Breast epithelium (tissue), 4 donors: Measurements from ENCODE around the gene SCAP. TPM values are rescaled to one million over a fixed set of nuclear protein-coding genes. Genes with fewer than 3 reads are reported as not detected.
"Not testable (repeated sequence)": the region's sequence is repeated elsewhere in the genome, so short reads cannot be mapped to it uniquely, and the experiment has no call there.

Experiments used
- DNase-seq, 2 donors: peaks; one replicate each; pipeline ENCODE4 v3.0.0-alpha.2; 2019; ENCODE audit warnings: low spot score in 2 of 2
- H3K27ac ChIP-seq, 2 donors: fragments of 200-600 bp; sonication (generic) in 1 of 2; one replicate each; pipeline ENCODE4 v1.5.1; 2016 to 2019; ENCODE audit warnings: mild to moderate bottlenecking in 1 of 2
- H3K27me3 ChIP-seq, 2 donors: fragments of 200-600 bp; sonication (generic) in 1 of 2; one replicate each; pipeline versions ENCODE4 v1.5.1 to v1.6.0; 2017 to 2019; ENCODE audit warnings: control low read depth in 1 of 2, mild to moderate bottlenecking in 1 of 2
- H3K36me3 ChIP-seq: fragments of 200-600 bp; one replicate; pipeline ENCODE4 v1.5.1; 2019
- H3K4me1 ChIP-seq, 2 donors: fragments of 200-600 bp; sonication (generic); one replicate each; pipeline ENCODE4 v1.5.1; 2016 to 2019; ENCODE audit warnings: control low read depth in 1 of 2
- H3K4me3 ChIP-seq, 3 donors: fragments of 200-600 bp; sonication (generic); 1 replicate in 2 of 3; 2 replicates in 1 of 3; pipeline ENCODE4 v1.5.1; 2016 to 2019; ENCODE audit warnings: mild to moderate bottlenecking in 3 of 3, moderate library complexity in 2 of 3
- H3K9me3 ChIP-seq, 2 donors: fragments of 200-600 bp; sonication (generic) in 1 of 2; one replicate each; pipeline ENCODE4 v1.5.1; 2016 to 2019; ENCODE audit warnings: control low read depth in 1 of 2
- POLR2A ChIP-seq: fragments of 450-650 bp; IDR thresholded peaks from one replicate; pipeline ENCODE4 v1.6.1; 2016; ENCODE audit warnings: antibody characterized with exemption, mild to moderate bottlenecking, moderate library complexity
- POLR2AphosphoS5 ChIP-seq, 3 donors: sonication (generic); formaldehyde crosslinking; IDR thresholded peaks; one replicate each; pipeline ENCODE4 v1.6.1; 2017; ENCODE audit warnings: antibody characterized with exemption in 3 of 3
- intact Hi-C: fragments of 100-400 bp; cut with DNase I; formaldehyde crosslinking; loops from one replicate; pipeline ENCODE4 v1.15.1; 2023; ENCODE audit warnings: low total_unique reads
- total RNA-seq, 3 donors: library from RNA; depleted of rRNA; stranded (reverse); fragments of >200 nt; gene quantifications; one replicate each; pipeline ENCODE4 v1.1.0, GENCODE V29; 2016
- TF ChIP-seq, protein P1 (sequence below), 3 donors: fragments of 450-650 bp; IDR thresholded peaks; one replicate each; pipeline ENCODE4 v1.5.1; 2016 to 2017; ENCODE audit warnings: antibody characterized with exemption in 3 of 3, mild to moderate bottlenecking in 3 of 3, moderate library complexity in 3 of 3

SCAP gene
- total RNA-seq, 3 donors from 2014 or later = 54.7 to 78.0 (median 72.7) TPM

DNA sequence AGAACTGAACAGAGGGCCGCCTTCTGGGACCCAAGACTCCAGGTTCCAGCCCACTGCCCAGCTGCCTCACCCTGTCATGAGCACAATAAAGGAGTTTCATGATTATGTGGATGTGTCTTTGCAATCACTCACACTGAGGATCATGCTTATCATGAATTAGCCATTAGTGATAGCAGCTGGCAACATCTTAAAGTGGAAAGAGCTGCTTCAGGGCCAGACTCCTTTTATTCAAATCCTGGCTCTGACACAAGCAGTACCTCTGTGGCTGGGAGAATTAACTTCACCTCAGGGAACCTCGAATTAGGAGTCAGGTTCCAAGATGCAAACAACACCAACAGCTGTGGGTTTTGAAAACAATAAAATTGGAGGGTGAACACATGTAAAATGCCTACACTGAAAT is 6.6 kb upstream of the SCAP start:
- Histone ChIP-seq H3K9me3 (no peaks in the 10 kb centered on the region), H3K4me3 (no peak overlapping the region), H3K36me3 (no peaks in the 10 kb centered on the region), H3K27ac (no peak overlapping the region), H3K4me1 (no peaks in the 10 kb centered on the region), H3K27me3 (no peaks in the 10 kb centered on the region)
- TF ChIP-seq, protein P1, sequence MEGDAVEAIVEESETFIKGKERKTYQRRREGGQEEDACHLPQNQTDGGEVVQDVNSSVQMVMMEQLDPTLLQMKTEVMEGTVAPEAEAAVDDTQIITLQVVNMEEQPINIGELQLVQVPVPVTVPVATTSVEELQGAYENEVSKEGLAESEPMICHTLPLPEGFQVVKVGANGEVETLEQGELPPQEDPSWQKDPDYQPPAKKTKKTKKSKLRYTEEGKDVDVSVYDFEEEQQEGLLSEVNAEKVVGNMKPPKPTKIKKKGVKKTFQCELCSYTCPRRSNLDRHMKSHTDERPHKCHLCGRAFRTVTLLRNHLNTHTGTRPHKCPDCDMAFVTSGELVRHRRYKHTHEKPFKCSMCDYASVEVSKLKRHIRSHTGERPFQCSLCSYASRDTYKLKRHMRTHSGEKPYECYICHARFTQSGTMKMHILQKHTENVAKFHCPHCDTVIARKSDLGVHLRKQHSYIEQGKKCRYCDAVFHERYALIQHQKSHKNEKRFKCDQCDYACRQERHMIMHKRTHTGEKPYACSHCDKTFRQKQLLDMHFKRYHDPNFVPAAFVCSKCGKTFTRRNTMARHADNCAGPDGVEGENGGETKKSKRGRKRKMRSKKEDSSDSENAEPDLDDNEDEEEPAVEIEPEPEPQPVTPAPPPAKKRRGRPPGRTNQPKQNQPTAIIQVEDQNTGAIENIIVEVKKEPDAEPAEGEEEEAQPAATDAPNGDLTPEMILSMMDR (IDR thresholded peaks at IDR 0.05) = no peak
- TF ChIP-seq POLR2AphosphoS5 (IDR thresholded peaks at IDR 0.05) = no peak
- TF ChIP-seq POLR2A = no peak
- intact Hi-C loops = no loop called here
- no peak for DNase-seq

DNA sequence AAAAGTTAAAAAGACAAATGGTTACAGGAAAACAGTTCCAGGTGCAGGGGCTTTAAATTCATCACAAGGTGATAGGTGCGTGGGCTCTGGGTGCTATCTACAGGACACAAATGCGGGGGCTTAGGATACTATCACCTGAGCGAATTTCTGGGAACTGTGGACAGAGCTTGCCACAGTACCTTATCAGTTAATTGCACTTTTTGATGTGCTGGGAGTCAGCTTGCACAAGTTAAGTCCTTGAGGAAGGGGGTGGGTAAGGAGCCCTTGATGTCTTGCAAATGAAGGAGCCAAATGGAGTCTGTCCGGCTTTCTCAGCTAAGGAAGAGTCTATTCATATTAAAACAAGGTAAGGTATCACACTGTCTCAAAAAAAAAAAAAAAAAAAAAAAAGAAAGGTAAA is 6.0 kb upstream of the SCAP start:
- H3K36me3 ChIP-seq, H3K27me3 ChIP-seq, H3K4me1 ChIP-seq, H3K4me3 ChIP-seq, intact Hi-C loops, H3K9me3 ChIP-seq, H3K27ac ChIP-seq, DNase-seq: not testable (repeated sequence)

- intact Hi-C loops, H3K27me3 ChIP-seq, H3K9me3 ChIP-seq, DNase-seq, H3K4me1 ChIP-seq, H3K36me3 ChIP-seq, H3K27ac ChIP-seq, H3K4me3 ChIP-seq: not testable (repeated sequence)
Measured at GRCh38 chr3:47480267-47480666, 4.5 kb upstream of the SCAP start.

- DNase-seq = no peak
- H3K36me3 ChIP-seq = no peaks in the 10 kb centered on the region
- H3K4me3 ChIP-seq = no peak overlapping the region
- intact Hi-C loops = no loop called here
- H3K27ac ChIP-seq = no peak overlapping the region
- no peaks in the 10 kb centered on the region for H3K27me3 ChIP-seq
- TF ChIP-seq POLR2AphosphoS5 (IDR thresholded peaks at IDR 0.05) (no peak), POLR2A (no peak)
- TF ChIP-seq, protein P1 (IDR thresholded peaks at IDR 0.05) = no peak
- H3K9me3 ChIP-seq = no peaks in the 10 kb centered on the region
- H3K4me1 ChIP-seq = peaks cover 0 to 6% of the 10 kb centered on the region in 2 donors
Measured at GRCh38 chr3:47479826-47480160, 4.1 kb upstream of the SCAP start.

DNA sequence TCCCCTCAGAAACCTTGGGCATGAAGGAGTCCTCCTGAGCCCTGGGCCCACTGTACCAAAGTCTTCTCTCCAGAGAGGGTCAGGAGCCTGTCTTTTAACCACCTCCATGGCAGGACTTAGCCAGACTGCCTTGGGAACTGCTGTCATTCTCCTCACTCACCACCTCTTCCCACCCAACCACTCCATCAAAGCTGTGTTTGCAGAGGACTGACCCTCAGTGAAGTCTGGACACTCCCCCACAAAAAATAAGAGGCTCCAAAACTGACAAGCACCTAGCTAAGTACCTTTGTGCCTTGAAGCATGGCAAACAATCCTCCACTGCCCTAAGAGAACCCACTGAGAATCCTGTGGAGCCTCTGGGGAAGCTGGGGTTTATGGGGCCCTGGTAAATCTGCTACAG is 2.3 kb upstream of the SCAP start:
- intact Hi-C loops = no loop called here
- TF ChIP-seq POLR2A (no peak), POLR2AphosphoS5 (IDR thresholded peaks at IDR 0.05) (no peak)
- TF ChIP-seq, protein P1 (IDR thresholded peaks at IDR 0.05) = no peak
- Histone ChIP-seq H3K27ac (no peak overlapping the region), H3K36me3 (no peaks in the 10 kb centered on the region), H3K4me1 (peaks cover 0 to 13% of the 10 kb centered on the region in 2 donors), H3K9me3 (no peaks in the 10 kb centered on the region), H3K27me3 (no peaks in the 10 kb centered on the region), H3K4me3 (no peak overlapping the region)
- DNase-seq = no peak

DNA sequence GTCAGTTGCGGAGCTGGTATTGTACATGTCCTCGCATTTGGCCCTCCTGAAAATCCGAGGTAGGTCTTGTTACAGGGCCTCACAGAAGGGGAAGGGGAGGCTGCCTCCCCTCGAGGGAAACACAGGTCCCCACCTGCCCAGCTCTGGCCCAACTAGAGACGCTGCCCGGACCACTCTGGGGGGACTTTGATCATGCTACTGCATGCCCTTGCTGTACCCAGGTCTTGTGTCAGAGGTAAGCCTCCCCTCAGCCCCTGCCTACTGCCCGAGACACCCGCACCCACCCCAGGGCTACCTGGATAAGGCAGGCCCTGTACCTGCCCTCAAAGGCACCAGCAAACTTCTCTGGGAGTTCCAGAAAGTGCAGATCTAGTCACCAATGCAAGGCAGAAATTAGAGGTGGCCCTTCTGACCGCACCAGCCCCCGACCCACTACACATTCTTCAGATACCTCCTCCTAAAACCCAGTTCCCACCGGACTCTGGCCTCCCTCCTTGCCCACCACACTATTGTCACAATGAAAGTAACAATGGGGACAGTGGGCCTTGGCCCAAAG is 981 bp upstream of the SCAP start:
- Histone ChIP-seq H3K36me3 (no peaks in the 10 kb centered on the region), H3K4me3 (peak overlapping the region; percentile 92 to 98 (median 92)), H3K27ac (peak overlapping the region; percentile 91), H3K27me3 (no peaks in the 10 kb centered on the region), H3K9me3 (no peaks in the 10 kb centered on the region), H3K4me1 (peaks cover 0 to 13% of the 10 kb centered on the region in 2 donors)
- DNase-seq = no peak
- TF ChIP-seq, protein P1 (IDR thresholded peaks at IDR 0.05) = no peak
- TF ChIP-seq POLR2AphosphoS5 (IDR thresholded peaks at IDR 0.05) = no peak
- TF ChIP-seq POLR2A = no peak
- intact Hi-C loops = no loop called here
